MG63 (cell line): ENCODE results near the gene TMEM269. TPM values are rescaled to one million over a fixed set of nuclear protein-coding genes. Genes with fewer than 3 reads are reported as not detected.
A peak's percentile ranks its signal among the peaks of the same experiment; 100 is the strongest.

Experiments used
- DNase-seq: peaks from one replicate; pipeline ENCODE4 v3.0.0-alpha.2; 2020
- H3K27me3 ChIP-seq: fragments of 250-450 bp; sonication (Bioruptor Pico); 2 replicates; pipeline ENCODE4 v1.5.1; 2020; ENCODE audit warnings: mild to moderate bottlenecking, moderate library complexity
- H3K36me3 ChIP-seq: fragments of 250-450 bp; sonication (Bioruptor Pico); 2 replicates; pipeline ENCODE4 v1.5.1; 2020; ENCODE audit warnings: mild to moderate bottlenecking, moderate library complexity
- H3K4me3 ChIP-seq: fragments of 250-450 bp; sonication (Bioruptor Pico); 2 replicates; pipeline ENCODE4 v1.5.1; 2020; ENCODE audit warnings: mild to moderate bottlenecking, moderate library complexity
- H3K9me3 ChIP-seq: fragments of 250-450 bp; sonication (Bioruptor Pico); 2 replicates; pipeline ENCODE4 v1.5.1; 2020; ENCODE audit warnings: mild to moderate bottlenecking, moderate library complexity
- total RNA-seq: library from RNA; depleted of rRNA; stranded (reverse); fragments of >200 nt; shearing (Covaris generic); gene quantifications from 2 replicates; pipeline ENCODE4 v1.2.3, GENCODE V29; 2014; ENCODE audit warnings: low replicate concordance

TMEM269 gene
- total RNA-seq, 1 experiment from 2014 or later: 0.16 TPM

- peak; percentile 70 for DNase-seq
- Histone ChIP-seq H3K9me3 (no peaks in the 10 kb centered on the region), H3K36me3 (peaks cover 14% of the 10 kb centered on the region), H3K4me3 (peak overlapping the region; percentile 87), H3K27me3 (no peaks in the 10 kb centered on the region)
These were observed 18.7 kb upstream of the TMEM269 start for GRCh38 chr1:42765832-42766740.

- Histone ChIP-seq H3K4me3 (peak within 1 kb of the TSS; percentile 87), H3K9me3 (no peaks in the 10 kb centered on the region), H3K36me3 (peaks cover 10% of the 10 kb centered on the region), H3K27me3 (no peaks in the 10 kb centered on the region)
- DNase-seq: peak; percentile 99
These were observed 17.9 kb upstream of the TMEM269 start, which contains the start of the genes C1orf50 and P3H1 for GRCh38 chr1:42766741-42767509. Gene C1orf50, plus strand, starts transcription at chr1:42767249. Its CDS starts 63 bp downstream, at chr1:42767312. Gene P3H1, minus strand, starts transcription at chr1:42767028. Its CDS starts 57 bp downstream, at chr1:42766971.

- H3K27me3 ChIP-seq: no peaks in the 10 kb centered on the region
- H3K4me3 ChIP-seq: peak overlapping the region; percentile 87
- H3K9me3 ChIP-seq: no peaks in the 10 kb centered on the region
These were observed 17.2 kb upstream of the TMEM269 start for GRCh38 chr1:42767510-42768000.

DNA sequence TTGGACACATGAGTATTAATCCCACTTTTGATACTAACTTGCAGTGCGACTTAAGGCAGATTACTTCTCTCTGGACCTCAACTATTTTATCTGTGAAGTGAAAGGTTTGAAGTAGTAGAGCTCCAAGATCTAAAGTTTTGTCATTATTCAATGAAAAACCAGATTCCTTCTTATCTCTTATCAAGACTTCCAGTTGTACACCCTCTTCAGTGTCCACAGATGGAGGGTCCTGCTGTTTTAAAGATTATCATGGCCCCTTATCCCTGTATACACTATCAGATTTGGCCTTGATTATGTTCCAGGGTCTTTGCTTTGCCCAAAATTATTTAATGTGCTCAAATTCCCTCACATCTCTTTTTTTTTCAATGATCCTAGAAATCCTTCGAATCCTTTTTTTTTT lies 16.6 kb upstream of the TMEM269 start:
- Histone ChIP-seq H3K9me3 (no peaks in the 10 kb centered on the region), H3K27me3 (no peaks in the 10 kb centered on the region), H3K4me3 (peak overlapping the region; percentile 87), H3K36me3 (peaks cover 3% of the 10 kb centered on the region; the same call in 1 of the 2 replicates)
- no peak for DNase-seq

More at GRCh38 chr1:42767510-42768000, 17.2 kb upstream of the TMEM269 start:
- no peak for DNase-seq
- peaks cover 5% of the 10 kb centered on the region; the same call in 1 of the 2 replicates for H3K36me3 ChIP-seq

DNA sequence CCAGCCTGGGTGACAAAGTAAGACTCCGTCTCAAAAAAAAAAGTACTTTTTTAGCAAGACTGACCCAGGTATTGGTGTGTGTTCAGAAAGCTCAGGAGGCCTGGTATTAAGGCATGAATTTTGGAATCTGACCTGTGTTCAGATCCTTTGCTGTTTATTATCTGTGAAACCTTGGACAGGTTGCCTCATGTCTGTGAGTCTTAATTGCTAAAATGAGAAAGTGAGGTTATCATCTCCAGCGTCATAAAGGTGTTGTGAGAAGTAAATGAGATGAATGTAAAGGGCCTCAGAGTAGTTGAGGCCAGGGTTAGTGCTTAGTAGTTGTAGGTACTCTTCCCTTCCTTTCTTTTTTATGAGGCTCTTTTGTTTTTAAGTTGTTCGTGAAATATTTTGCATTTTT lies 15.0 kb upstream of the TMEM269 start:
- H3K9me3 ChIP-seq: no peaks in the 10 kb centered on the region
- H3K36me3 ChIP-seq: peaks cover 11% of the 10 kb centered on the region; the same call in 1 of the 2 replicates
- H3K27me3 ChIP-seq: no peaks in the 10 kb centered on the region
- no peak overlapping the region for H3K4me3 ChIP-seq
- no peak for DNase-seq

GRCh38 chr1:42773420-42773819 lies 11.4 kb upstream of the TMEM269 start:
- H3K9me3 ChIP-seq: no peaks in the 10 kb centered on the region
- DNase-seq: no peak
- H3K36me3 ChIP-seq: peaks cover 26% of the 10 kb centered on the region
- no peak overlapping the region for H3K4me3 ChIP-seq
- no peaks in the 10 kb centered on the region for H3K27me3 ChIP-seq

DNA sequence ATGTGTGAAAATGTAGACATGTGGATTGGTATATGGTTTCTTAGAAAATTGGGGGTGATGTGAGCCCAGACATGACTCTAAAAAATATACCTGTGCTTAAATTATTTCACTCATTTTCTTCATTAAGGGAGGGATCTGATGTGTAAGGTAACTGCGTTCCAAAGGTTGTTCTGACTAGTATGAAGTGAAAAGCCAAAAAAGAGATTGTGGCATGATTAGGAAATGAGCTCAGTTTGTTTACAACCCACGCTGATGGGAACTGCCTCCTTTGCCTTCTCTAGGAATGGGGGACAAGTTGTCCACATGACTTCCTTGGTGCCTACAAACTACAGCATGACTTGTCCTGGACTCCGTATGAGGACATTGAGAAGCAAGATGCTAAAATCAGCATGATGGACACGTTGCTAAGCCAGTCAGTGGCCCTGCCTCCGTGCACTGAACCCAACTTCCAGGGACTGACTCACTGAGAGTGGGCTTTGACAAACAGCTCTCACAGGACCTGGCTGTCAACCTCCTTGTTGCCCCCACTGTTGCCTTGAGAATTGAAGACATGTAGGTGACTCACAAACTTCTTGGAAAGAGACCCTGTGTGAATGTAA lies 9.8 kb upstream of the TMEM269 start:
- no peak for DNase-seq
- H3K4me3 ChIP-seq: no peak overlapping the region
- H3K36me3 ChIP-seq: peaks cover 26% of the 10 kb centered on the region
- H3K27me3 ChIP-seq: no peaks in the 10 kb centered on the region
- no peaks in the 10 kb centered on the region for H3K9me3 ChIP-seq

DNA sequence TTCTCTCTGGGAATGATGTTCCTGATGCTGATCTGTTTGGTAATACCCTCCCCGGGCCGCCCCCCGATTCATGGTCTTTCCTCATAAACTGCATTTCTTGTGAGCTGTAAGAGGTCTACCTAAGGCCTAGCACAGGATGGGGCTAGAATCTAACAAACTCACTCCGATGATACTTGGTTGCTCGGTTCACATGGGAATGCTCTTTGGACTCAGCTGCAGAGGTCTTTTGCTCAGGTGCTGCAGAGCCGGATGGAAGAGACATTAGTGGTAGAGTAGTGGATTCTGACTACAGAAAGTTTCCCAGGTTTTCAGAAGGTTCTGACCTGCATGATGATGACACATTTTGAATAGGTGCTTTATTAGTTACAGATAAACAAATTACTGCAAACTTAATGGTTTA lies 8.3 kb upstream of the TMEM269 start:
- peaks cover 27% of the 10 kb centered on the region for H3K36me3 ChIP-seq
- H3K27me3 ChIP-seq: no peaks in the 10 kb centered on the region
- no peak for DNase-seq
- no peak overlapping the region for H3K4me3 ChIP-seq
- H3K9me3 ChIP-seq: no peaks in the 10 kb centered on the region

DNA sequence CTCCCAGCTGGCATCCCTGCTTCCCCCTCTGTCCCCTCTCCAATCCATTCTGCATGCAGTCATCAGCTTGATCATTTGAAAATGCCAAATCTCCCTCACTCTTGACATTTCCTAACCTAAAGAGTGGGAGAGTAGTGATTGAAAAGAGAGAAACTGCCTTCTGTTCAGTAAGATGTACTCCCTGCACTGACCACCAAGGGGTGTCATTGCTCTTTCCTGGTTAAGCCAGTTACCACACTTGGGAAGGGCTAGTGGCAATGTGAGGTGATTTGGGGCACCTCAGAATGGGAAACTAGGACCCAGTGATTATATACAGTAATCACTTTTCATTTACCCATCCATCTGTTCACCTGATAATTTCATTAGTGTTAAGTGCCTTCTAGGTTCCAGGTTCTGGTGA lies 6.9 kb upstream of the TMEM269 start:
- Histone ChIP-seq H3K4me3 (no peak overlapping the region), H3K9me3 (no peaks in the 10 kb centered on the region), H3K36me3 (peaks cover 30% of the 10 kb centered on the region), H3K27me3 (no peaks in the 10 kb centered on the region)
- DNase-seq: no peak

- Histone ChIP-seq H3K27me3 (no peaks in the 10 kb centered on the region), H3K36me3 (peaks cover 23% of the 10 kb centered on the region), H3K4me3 (no peak overlapping the region), H3K9me3 (no peaks in the 10 kb centered on the region)
- DNase-seq: no peak
These were observed 5.1 kb upstream of the TMEM269 start for GRCh38 chr1:42779725-42780124.

DNA sequence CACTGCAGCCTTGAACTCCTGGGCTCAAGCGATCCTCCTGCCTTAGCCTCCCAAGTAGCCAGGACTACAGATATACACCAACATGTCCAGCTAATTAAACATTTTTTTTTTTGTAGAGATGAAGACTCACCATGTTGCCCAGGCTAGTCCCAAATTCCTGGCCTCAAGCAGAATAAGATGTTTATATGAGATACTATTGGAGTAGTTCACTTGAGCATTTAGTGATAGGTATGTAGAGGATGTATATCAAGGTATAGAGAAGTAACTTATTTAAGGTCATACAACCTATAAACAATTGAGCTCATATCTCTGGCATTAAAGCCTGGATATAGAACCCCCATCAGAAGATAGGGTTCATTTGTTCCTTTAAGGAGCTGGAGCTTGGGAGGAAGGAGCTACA lies 4.6 kb upstream of the TMEM269 start:
- no peaks in the 10 kb centered on the region for H3K27me3 ChIP-seq
- H3K36me3 ChIP-seq: peaks cover 19% of the 10 kb centered on the region
- H3K4me3 ChIP-seq: no peak overlapping the region
- DNase-seq: no peak
- H3K9me3 ChIP-seq: no peaks in the 10 kb centered on the region

- Histone ChIP-seq H3K27me3 (no peaks in the 10 kb centered on the region), H3K9me3 (no peaks in the 10 kb centered on the region), H3K36me3 (peaks cover 7% of the 10 kb centered on the region; the same call in 1 of the 2 replicates), H3K4me3 (no peak overlapping the region)
- DNase-seq: no peak
These were observed 1.7 kb upstream of the TMEM269 start for GRCh38 chr1:42783092-42783491.

DNA sequence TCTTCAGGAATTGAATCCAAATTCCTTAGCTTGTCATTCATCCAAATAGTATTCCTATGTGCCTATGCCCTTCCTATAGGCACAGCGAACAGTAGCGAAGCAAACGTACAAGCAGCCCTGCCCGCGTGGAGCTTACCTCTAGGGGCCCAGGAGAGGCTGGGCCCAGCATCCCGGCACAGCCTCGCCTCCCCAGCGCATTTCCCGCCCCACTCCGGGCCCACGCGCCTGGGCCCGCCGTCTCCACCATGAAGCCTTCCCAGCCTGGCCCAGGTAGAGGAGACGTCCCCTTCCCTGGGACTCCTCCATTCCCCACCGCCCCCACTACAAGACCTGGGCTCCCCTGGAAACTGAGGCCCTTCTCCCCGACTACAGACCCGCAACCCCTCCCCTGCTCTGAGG lies 245 bp upstream of the TMEM269 start:
- H3K27me3 ChIP-seq: no peaks in the 10 kb centered on the region
- H3K36me3 ChIP-seq: peaks cover 7% of the 10 kb centered on the region; the same call in 1 of the 2 replicates
- no peak for DNase-seq
- H3K4me3 ChIP-seq: no peak overlapping the region
- H3K9me3 ChIP-seq: no peaks in the 10 kb centered on the region

GRCh38 chr1:42786097-42786496 lies 1.3 kb downstream of the TMEM269 start:
- DNase-seq: no peak
- Histone ChIP-seq H3K36me3 (peaks cover 3% of the 10 kb centered on the region; the same call in 1 of the 2 replicates), H3K4me3 (no peak overlapping the region), H3K27me3 (no peaks in the 10 kb centered on the region), H3K9me3 (no peaks in the 10 kb centered on the region)

- H3K36me3 ChIP-seq: no peaks in the 10 kb centered on the region
- H3K4me3 ChIP-seq: no peak overlapping the region
- H3K27me3 ChIP-seq: no peaks in the 10 kb centered on the region
- DNase-seq: no peak
- H3K9me3 ChIP-seq: no peaks in the 10 kb centered on the region
These were observed 3.2 kb downstream of the TMEM269 start for GRCh38 chr1:42788021-42788420.

- no peaks in the 10 kb centered on the region for H3K9me3 ChIP-seq
- no peaks in the 10 kb centered on the region for H3K27me3 ChIP-seq
- DNase-seq: no peak
- H3K36me3 ChIP-seq: no peaks in the 10 kb centered on the region
- no peak overlapping the region for H3K4me3 ChIP-seq
These were observed 9.0 kb downstream of the TMEM269 start for GRCh38 chr1:42793824-42794223.

DNA sequence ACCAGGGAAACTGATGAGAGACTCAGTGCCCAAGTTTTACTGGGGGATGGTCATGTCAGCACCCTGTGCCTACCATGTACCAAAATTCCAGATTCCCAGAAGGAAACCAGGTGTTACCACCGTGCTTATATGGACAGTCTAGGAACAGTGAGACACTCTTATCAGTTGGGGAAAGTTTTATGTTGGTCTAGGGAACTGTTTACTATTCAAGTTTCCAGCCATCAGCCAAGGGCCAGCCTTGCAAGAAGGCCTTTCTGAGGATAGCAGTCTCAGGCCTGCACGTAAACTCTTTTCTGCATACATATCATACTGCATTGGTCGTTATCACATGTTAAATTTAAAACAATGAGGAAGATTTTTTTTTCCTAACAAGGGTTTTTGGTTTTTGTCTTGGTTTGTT lies 12.6 kb downstream of the TMEM269 start:
- Histone ChIP-seq H3K36me3 (no peaks in the 10 kb centered on the region), H3K4me3 (no peak overlapping the region), H3K9me3 (no peaks in the 10 kb centered on the region), H3K27me3 (no peaks in the 10 kb centered on the region)
- no peak for DNase-seq
